Hepatocyte (in vitro differentiated cells): ENCODE results near the gene EYS.

ENCODE experiments used
- EZH2 ChIP-seq: fragments of 200-600 bp; sonication (generic); IDR thresholded peaks from 2 replicates; pipeline ENCODE4 v1.6.1; 2016; ENCODE audit warnings: antibody characterized with exemption, mild to moderate bottlenecking, borderline replicate concordance
- TF ChIP-seq, protein P1 (sequence below): fragments of 200-600 bp; sonication (generic); IDR thresholded peaks from 2 replicates; pipeline ENCODE4 v1.5.1; 2016; ENCODE audit warnings: antibody characterized with exemption, mild to moderate bottlenecking; ENCODE audit not compliant: poor library complexity

DNA sequence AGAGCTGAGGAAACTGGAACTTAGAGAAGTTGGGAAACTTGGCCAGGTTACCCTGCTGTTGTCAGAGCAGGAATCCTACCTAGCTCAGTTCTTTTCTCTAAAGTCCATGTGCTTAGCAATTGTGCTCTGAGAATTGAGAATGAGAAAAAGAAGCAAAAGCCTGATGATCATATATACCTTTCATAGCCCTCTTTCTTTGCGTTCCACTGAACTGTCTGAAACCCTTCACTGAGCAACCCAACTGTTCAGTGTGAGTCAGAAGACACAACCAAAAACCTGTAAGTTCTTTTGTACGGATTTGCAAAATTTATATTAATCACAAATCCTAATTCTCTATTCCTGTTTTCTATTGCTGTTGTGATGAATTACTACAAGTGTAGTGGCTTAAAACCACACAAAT is 1990.9 kb downstream of the EYS start:
- TF ChIP-seq, protein P1, sequence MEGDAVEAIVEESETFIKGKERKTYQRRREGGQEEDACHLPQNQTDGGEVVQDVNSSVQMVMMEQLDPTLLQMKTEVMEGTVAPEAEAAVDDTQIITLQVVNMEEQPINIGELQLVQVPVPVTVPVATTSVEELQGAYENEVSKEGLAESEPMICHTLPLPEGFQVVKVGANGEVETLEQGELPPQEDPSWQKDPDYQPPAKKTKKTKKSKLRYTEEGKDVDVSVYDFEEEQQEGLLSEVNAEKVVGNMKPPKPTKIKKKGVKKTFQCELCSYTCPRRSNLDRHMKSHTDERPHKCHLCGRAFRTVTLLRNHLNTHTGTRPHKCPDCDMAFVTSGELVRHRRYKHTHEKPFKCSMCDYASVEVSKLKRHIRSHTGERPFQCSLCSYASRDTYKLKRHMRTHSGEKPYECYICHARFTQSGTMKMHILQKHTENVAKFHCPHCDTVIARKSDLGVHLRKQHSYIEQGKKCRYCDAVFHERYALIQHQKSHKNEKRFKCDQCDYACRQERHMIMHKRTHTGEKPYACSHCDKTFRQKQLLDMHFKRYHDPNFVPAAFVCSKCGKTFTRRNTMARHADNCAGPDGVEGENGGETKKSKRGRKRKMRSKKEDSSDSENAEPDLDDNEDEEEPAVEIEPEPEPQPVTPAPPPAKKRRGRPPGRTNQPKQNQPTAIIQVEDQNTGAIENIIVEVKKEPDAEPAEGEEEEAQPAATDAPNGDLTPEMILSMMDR = no peak
- no peak for TF ChIP-seq EZH2
